Progenitor cell of endocrine pancreas (in vitro differentiated cells): Measurements from ENCODE around the gene GMEB2. TPM values are rescaled to one million over a fixed set of nuclear protein-coding genes. Genes with fewer than 3 reads are reported as not detected.

Experiments
- DNase-seq: peaks from one replicate; pipeline ENCODE4 v3.0.0; 2021; ENCODE audit warnings: low spot score; ENCODE audit not compliant: unreplicated experiment
- H3K27ac Mint-ChIP-seq: 2 replicates; pipeline ENCODE4 v1.8.0; 2021; ENCODE audit warnings: mild to moderate bottlenecking, moderate library complexity, mixed read lengths
- H3K27me3 Mint-ChIP-seq: 2 replicates; pipeline ENCODE4 v1.8.0; 2021; ENCODE audit warnings: mixed read lengths
- H3K36me3 Mint-ChIP-seq: 2 replicates; pipeline ENCODE4 v1.8.0; 2022; ENCODE audit warnings: mixed read lengths; ENCODE audit not compliant: insufficient read depth
- H3K4me1 Mint-ChIP-seq: 2 replicates; pipeline ENCODE4 v1.8.0; 2021; ENCODE audit warnings: low read depth, mixed read lengths
- H3K4me3 Mint-ChIP-seq: 2 replicates; pipeline ENCODE4 v1.8.0; 2021; ENCODE audit warnings: low read depth, mild to moderate bottlenecking, moderate library complexity, mixed read lengths
- H3K9me3 Mint-ChIP-seq: 2 replicates; pipeline ENCODE4 v1.8.0; 2021; ENCODE audit warnings: low read depth, mixed read lengths
- total RNA-seq: library from RNA; stranded (reverse); gene quantifications from 2 replicates; pipeline ENCODE4 v1.2.1, GENCODE V29; 2021
- TF ChIP-seq, protein P1 (sequence below): fragments of 200-600 bp; sonication (generic); IDR thresholded peaks from one replicate; pipeline ENCODE4 v1.5.0; 2021; ENCODE audit warnings: antibody characterized with exemption, mild to moderate bottlenecking; ENCODE audit not compliant: unreplicated experiment

The GMEB2 gene
- total RNA-seq, 1 donor from 2014 or later = 15.1 TPM

DNA sequence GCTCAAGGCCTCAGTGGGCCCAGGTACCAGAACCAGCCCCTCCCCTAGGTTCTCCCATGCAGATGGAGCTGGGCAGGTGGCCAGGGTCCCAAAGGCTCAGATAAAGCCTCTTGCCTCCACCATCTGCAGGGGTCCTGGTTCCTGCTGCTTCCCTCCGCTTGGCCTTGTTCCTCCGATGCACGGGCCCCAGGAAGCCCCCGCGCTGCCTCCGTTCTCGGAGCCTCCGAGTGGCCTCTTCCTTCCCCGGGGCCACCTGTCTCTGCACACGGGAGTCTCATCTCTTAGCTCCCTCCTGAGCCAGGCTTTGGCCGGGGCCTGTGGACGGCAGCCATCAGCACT is 87.8 kb downstream of the GMEB2 start:
- no peak overlapping the region for H3K4me3 Mint-ChIP-seq
- TF ChIP-seq, protein P1, sequence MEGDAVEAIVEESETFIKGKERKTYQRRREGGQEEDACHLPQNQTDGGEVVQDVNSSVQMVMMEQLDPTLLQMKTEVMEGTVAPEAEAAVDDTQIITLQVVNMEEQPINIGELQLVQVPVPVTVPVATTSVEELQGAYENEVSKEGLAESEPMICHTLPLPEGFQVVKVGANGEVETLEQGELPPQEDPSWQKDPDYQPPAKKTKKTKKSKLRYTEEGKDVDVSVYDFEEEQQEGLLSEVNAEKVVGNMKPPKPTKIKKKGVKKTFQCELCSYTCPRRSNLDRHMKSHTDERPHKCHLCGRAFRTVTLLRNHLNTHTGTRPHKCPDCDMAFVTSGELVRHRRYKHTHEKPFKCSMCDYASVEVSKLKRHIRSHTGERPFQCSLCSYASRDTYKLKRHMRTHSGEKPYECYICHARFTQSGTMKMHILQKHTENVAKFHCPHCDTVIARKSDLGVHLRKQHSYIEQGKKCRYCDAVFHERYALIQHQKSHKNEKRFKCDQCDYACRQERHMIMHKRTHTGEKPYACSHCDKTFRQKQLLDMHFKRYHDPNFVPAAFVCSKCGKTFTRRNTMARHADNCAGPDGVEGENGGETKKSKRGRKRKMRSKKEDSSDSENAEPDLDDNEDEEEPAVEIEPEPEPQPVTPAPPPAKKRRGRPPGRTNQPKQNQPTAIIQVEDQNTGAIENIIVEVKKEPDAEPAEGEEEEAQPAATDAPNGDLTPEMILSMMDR = no peak
- H3K27ac Mint-ChIP-seq = no peak overlapping the region
- no peaks in the 10 kb centered on the region for H3K9me3 Mint-ChIP-seq
- H3K4me1 Mint-ChIP-seq = peaks cover 1% of the 10 kb centered on the region
- peaks cover 5% of the 10 kb centered on the region for H3K27me3 Mint-ChIP-seq
- no peaks in the 10 kb centered on the region for H3K36me3 Mint-ChIP-seq
- no peak for DNase-seq

DNA sequence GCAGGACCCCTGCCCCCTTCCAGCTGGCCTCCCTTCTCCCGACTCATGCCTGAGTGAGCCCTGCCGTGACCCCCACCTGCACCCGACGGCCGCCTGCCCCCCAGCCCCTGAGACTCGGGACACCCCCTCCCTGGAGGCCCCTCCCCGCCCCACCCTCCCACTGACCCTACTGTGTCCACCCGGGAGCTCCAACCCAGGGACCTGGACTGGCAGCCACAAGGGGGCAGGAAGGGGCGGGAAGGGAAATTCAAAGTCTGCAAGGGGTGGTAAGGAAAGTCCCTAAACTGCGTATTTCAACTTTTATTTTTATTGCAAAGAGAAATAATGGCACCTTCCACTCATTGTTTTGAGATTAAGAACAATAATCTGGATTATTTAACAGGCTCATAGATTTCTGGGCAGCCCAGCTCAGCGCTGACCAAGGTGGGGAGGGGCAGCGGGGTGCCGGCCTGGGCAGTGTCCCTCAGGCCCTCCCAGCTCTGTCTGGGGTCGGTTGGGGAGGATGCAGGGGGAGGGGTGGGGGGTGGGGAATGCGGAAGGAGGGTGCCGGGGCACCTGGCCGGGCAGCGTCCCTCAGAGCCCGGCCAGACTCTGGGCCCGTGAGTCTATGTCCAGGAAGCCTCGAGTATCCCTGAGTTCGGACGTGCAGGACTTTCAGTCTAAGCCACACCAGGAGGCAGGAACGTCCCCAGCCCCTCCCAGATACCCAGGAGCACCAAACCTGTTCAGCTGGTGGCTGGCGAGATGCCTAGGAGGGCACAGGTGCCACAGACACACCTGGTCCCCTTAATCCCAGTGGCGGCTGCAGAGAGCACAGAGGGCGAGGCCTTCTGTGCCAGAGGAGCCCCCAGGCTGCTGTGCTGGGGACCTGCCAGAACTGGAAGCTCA is 88.5 kb downstream of the GMEB2 start:
- no peak for DNase-seq
- H3K36me3 Mint-ChIP-seq = no peaks in the 10 kb centered on the region
- peaks cover 3% of the 10 kb centered on the region for H3K4me1 Mint-ChIP-seq
- H3K4me3 Mint-ChIP-seq = peak overlapping the region; percentile 31
- H3K27me3 Mint-ChIP-seq = peaks cover under 1% of the 10 kb centered on the region
- no peak overlapping the region for H3K27ac Mint-ChIP-seq
- TF ChIP-seq, protein P1 = no peak
- no peaks in the 10 kb centered on the region for H3K9me3 Mint-ChIP-seq

Other genes starting within 250 kb of the GMEB2 start
- 14.6 and 15.6 TPM in 2 replicates for gene KCNQ2, start 154.4 kb downstream of the GMEB2 start, total RNA-seq
- 11.0 and 11.8 TPM in 2 replicates for gene EEF1A2, start 128.0 kb downstream of the GMEB2 start, total RNA-seq
- 340 and 374 TPM in 2 replicates for gene PPDPF, start 106.3 kb downstream of the GMEB2 start, total RNA-seq
- gene PTK6, start 89.7 kb downstream of the GMEB2 start, total RNA-seq = 0.29 and 0.31 TPM in 2 replicates
- gene SRMS, start 79.4 kb downstream of the GMEB2 start, total RNA-seq = not detected in 2 replicates
- 1.9 and 2.6 TPM in 2 replicates for gene FNDC11, start 72.9 kb downstream of the GMEB2 start, total RNA-seq
- 19.3 and 21.6 TPM in 2 replicates for gene HELZ2, start 52.9 kb downstream of the GMEB2 start, total RNA-seq
- gene STMN3, start 26.3 kb upstream of the GMEB2 start, total RNA-seq = 25.6 and 26.5 TPM in 2 replicates
- gene RTEL1, start 31.2 kb upstream of the GMEB2 start, total RNA-seq = 35.5 and 39.7 TPM in 2 replicates
- gene TNFRSF6B, start 69.6 kb upstream of the GMEB2 start, total RNA-seq = not detected in 2 replicates
- gene ARFRP1, start 80.9 kb upstream of the GMEB2 start, total RNA-seq = 51.0 and 53.8 TPM in 2 replicates
- 38.5 and 39.0 TPM in 2 replicates for gene ZGPAT, start 80.9 kb upstream of the GMEB2 start, total RNA-seq
- 17.2 and 21.0 TPM in 2 replicates for gene LIME1, start 109.6 kb upstream of the GMEB2 start, total RNA-seq
- gene SLC2A4RG, start 112.7 kb upstream of the GMEB2 start, total RNA-seq = 59.7 and 59.9 TPM in 2 replicates
- 31.2 and 32.2 TPM in 2 replicates for gene ZBTB46, start 204.2 kb upstream of the GMEB2 start, total RNA-seq
- not detected in 2 replicates for gene ABHD16B, start 234.4 kb upstream of the GMEB2 start, total RNA-seq
- gene TPD52L2, start 238.2 kb upstream of the GMEB2 start, total RNA-seq = 85.0 and 88.1 TPM in 2 replicates